ENCODE data around the gene SLCO4A1. TPM values are rescaled to one million over a fixed set of nuclear protein-coding genes. Genes with fewer than 3 reads are reported as not detected.
A peak's percentile ranks its signal among the peaks of the same experiment; 100 is the strongest.

SLCO4A1 gene
- total and polyA plus RNA-seq, 12 donors: 1.5 to 52.7 (median 6.8) TPM

GRCh38 chr20:62645613-62646012, 3.3 kb downstream of the SLCO4A1 start:
- H3K36me3 ChIP-seq: no peaks in the 10 kb centered on the region
- H3K9me3 ChIP-seq: no peaks in the 10 kb centered on the region
- intact Hi-C loops (cut with DNase I): loop anchor here in 1 of 10 donors (10.0 kb wide), 1 partner anchor 499 kb away; no protein-coding TSS in a partner anchor
- H3K27me3 ChIP-seq: peaks cover 0 to 34% (median 14%) of the 10 kb centered on the region in 7 donors
- TF ChIP-seq CTCF (IDR thresholded peaks at IDR 0.05): no peak
- DNase-seq (no peak), ATAC-seq (no peak)
- WGBS, 2 donors: 87 to 89% methylated on average over 15 of the region's 15 CpGs
- H3K4me3 ChIP-seq: peak overlapping the region in 1 of 10 donors; percentile 2
- H3K27ac ChIP-seq: peak overlapping the region in 4 of 10 donors; percentile 22 to 90 (median 59)
- peaks cover 17 to 76% (median 62%) of the 10 kb centered on the region in 9 donors for H3K4me1 ChIP-seq

GRCh38 chr20:62646851-62647520, 4.7 kb downstream of the SLCO4A1 start:
- no peak for TF ChIP-seq CTCF (IDR thresholded peaks at IDR 0.05)
- peaks cover 0 to 23% (median 11%) of the 10 kb centered on the region in 7 donors for H3K27me3 ChIP-seq
- ATAC-seq (no peak), DNase-seq (no peak)
- intact Hi-C loops (cut with DNase I): loop anchor here in 1 of 10 donors (10.0 kb wide), 1 partner anchor 498 kb away; no protein-coding TSS in a partner anchor
- peaks cover 21 to 79% (median 67%) of the 10 kb centered on the region in 9 donors for H3K4me1 ChIP-seq
- H3K27ac ChIP-seq: peak overlapping the region in 9 of 10 donors; percentile 19 to 71 (median 47)
- no peak overlapping the region for H3K4me3 ChIP-seq
- WGBS, 2 donors: 92 to 93% methylated on average over 12 of the region's 12 CpGs
- no peaks in the 10 kb centered on the region for H3K36me3 ChIP-seq
- H3K9me3 ChIP-seq: no peaks in the 10 kb centered on the region

GRCh38 chr20:62647521-62648317, 5.4 kb downstream of the SLCO4A1 start:
- no peaks in the 10 kb centered on the region for H3K36me3 ChIP-seq
- peaks cover 0 to 19% (median 8%) of the 10 kb centered on the region in 7 donors for H3K27me3 ChIP-seq
- intact Hi-C loops (cut with DNase I): loop anchor here in 1 of 10 donors (10.0 kb wide), 1 partner anchor 497 kb away; no protein-coding TSS in a partner anchor
- H3K27ac ChIP-seq: peak overlapping the region in 9 of 10 donors; percentile 30 to 71 (median 47)
- H3K4me1 ChIP-seq: peaks cover 24 to 81% (median 68%) of the 10 kb centered on the region in 9 donors
- H3K9me3 ChIP-seq: no peaks in the 10 kb centered on the region
- no peak overlapping the region for H3K4me3 ChIP-seq
- ATAC-seq: peak in 1 of 8 donors; percentile 2
- 77 to 80% methylated on average over 25 of the region's 25 CpGs for WGBS, 2 donors
- no peak for TF ChIP-seq CTCF (IDR thresholded peaks at IDR 0.05)
- no peak for DNase-seq

GRCh38 chr20:62648318-62648995, 6.2 kb downstream of the SLCO4A1 start:
- Histone ChIP-seq H3K27ac (peak overlapping the region in 8 of 10 donors; percentile 9 to 71 (median 40)), H3K4me3 (no peak overlapping the region), H3K27me3 (peaks cover 0 to 11% (median 1%) of the 10 kb centered on the region in 7 donors), H3K36me3 (no peaks in the 10 kb centered on the region), H3K9me3 (no peaks in the 10 kb centered on the region), H3K4me1 (peaks cover 22 to 81% (median 68%) of the 10 kb centered on the region in 9 donors)
- DNase-seq (no peak), ATAC-seq (no peak)
- 90% methylated on average over 21 of the region's 21 CpGs for whole genome bisulfite sequencing, 2 donors
- no peak for TF ChIP-seq CTCF (IDR thresholded peaks at IDR 0.05)
- intact Hi-C loops (cut with DNase I): loop anchor here in 1 of 10 donors (10.0 kb wide), 1 partner anchor 496 kb away; no protein-coding TSS in a partner anchor
